Measurements from ENCODE around the gene PPP1R14C.

DNA sequence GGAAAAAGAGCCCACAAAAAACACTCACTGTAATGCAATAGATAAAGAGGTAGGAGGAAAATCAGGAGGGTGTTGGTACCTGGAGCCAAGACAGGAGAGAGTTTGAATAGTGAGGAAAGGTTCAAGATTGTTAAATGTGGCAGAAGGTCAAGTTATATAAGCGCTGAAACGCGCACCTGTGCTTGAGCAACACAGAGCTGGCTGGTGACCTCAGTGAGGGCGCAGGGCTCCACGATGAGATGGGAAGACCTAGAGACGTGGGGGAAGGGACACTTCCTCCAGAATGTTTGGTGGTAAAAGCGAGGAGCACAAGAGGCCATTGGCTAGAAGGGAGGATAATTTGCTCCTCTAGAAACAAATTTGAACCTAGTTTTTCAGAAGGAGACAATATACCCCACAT is 4.2 kb upstream of the PPP1R14C start:
- no peak for TF ChIP-seq SMC3 (conservative IDR thresholded peaks at IDR 0.05; ENCODE audit: poor library complexity)
- TF ChIP-seq, protein P1, sequence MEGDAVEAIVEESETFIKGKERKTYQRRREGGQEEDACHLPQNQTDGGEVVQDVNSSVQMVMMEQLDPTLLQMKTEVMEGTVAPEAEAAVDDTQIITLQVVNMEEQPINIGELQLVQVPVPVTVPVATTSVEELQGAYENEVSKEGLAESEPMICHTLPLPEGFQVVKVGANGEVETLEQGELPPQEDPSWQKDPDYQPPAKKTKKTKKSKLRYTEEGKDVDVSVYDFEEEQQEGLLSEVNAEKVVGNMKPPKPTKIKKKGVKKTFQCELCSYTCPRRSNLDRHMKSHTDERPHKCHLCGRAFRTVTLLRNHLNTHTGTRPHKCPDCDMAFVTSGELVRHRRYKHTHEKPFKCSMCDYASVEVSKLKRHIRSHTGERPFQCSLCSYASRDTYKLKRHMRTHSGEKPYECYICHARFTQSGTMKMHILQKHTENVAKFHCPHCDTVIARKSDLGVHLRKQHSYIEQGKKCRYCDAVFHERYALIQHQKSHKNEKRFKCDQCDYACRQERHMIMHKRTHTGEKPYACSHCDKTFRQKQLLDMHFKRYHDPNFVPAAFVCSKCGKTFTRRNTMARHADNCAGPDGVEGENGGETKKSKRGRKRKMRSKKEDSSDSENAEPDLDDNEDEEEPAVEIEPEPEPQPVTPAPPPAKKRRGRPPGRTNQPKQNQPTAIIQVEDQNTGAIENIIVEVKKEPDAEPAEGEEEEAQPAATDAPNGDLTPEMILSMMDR (IDR thresholded peaks at IDR 0.05; ENCODE audit: poor library complexity, severe bottlenecking): no peak

Data from neural cell (in vitro differentiated cells).